Esophagus muscularis mucosa (tissue), 4 donors: ENCODE results near the gene GSC2.

Experiments used
- EP300 ChIP-seq: sonication (generic); formaldehyde crosslinking; IDR thresholded peaks from one replicate; pipeline ENCODE4 v1.6.1; 2017; ENCODE audit warnings: antibody characterized with exemption
- POLR2A ChIP-seq: fragments of 450-650 bp; IDR thresholded peaks from one replicate; pipeline ENCODE4 v1.6.1; 2017; ENCODE audit warnings: antibody characterized with exemption, moderate library complexity, mild to moderate bottlenecking, low read depth
- TF ChIP-seq, protein P1 (sequence below), 3 experiments: fragments of 200-600 bp in 2 of 3; fragments of 450-650 bp in 1 of 3; sonication (generic) in 2 of 3; IDR thresholded peaks; one replicate each; pipeline ENCODE4 v1.5.1; 2017 to 2019; ENCODE audit warnings: antibody characterized with exemption in 3 of 3, mild to moderate bottlenecking in 2 of 3, moderate library complexity in 1 of 3

GRCh38 chr22:19131685-19132015 is 18.4 kb downstream of the GSC2 start:
- TF ChIP-seq, protein P1, sequence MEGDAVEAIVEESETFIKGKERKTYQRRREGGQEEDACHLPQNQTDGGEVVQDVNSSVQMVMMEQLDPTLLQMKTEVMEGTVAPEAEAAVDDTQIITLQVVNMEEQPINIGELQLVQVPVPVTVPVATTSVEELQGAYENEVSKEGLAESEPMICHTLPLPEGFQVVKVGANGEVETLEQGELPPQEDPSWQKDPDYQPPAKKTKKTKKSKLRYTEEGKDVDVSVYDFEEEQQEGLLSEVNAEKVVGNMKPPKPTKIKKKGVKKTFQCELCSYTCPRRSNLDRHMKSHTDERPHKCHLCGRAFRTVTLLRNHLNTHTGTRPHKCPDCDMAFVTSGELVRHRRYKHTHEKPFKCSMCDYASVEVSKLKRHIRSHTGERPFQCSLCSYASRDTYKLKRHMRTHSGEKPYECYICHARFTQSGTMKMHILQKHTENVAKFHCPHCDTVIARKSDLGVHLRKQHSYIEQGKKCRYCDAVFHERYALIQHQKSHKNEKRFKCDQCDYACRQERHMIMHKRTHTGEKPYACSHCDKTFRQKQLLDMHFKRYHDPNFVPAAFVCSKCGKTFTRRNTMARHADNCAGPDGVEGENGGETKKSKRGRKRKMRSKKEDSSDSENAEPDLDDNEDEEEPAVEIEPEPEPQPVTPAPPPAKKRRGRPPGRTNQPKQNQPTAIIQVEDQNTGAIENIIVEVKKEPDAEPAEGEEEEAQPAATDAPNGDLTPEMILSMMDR (IDR thresholded peaks at IDR 0.05): no peak
- TF ChIP-seq POLR2A (no peak), EP300 (no peak)
